SKM-1 treated with dmso at 0.1 percent for 144 hours (cell line): Measurements from ENCODE around the gene JAML.

Experiments
- DNase-seq: peaks from one replicate; lab custom pipeline; 2025; ENCODE audit not compliant: unreplicated experiment; lab: John Stamatoyannopoulos, UW

JAML gene

DNA sequence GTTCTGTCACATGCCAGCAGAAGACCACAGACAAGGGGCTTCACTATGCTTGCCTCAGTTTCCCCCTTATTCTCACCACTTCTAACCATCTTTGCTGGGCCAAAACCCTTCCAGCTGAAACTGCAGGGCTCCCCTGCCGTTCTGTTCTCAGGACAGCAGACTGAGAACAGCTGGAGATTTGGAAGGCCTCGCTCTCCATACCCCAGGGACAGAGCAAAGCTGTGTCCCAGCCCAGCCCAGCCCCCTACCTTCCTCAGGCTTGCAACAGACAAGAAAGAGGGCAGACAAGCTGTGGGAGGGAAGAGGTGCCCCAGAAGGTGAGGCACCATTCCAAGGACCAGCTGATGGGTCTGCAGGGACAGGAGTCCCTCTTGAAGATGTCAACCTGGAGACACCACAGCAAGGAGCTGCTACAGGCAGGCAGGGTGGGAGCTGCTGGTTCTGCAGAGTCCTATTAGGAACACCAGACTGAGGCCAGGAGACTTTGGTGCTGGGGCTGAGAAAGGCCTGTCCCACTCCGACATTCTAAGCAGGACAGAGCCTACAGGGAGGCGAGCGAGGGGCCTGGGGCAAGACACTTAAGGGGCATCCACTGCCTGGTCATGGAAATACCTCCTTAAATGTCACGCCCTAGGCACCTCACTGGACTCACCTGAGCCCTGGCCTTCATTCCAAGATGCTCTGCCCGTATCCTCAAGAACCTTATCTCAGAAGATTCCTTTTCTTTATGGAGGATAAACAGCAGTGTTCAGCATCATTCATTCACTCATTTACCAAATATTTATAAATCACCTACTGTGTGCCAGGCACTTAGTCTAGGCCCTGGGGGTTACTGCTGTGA, 55.3 kb downstream of the JAML start:
- DNase-seq = no peak

DNA sequence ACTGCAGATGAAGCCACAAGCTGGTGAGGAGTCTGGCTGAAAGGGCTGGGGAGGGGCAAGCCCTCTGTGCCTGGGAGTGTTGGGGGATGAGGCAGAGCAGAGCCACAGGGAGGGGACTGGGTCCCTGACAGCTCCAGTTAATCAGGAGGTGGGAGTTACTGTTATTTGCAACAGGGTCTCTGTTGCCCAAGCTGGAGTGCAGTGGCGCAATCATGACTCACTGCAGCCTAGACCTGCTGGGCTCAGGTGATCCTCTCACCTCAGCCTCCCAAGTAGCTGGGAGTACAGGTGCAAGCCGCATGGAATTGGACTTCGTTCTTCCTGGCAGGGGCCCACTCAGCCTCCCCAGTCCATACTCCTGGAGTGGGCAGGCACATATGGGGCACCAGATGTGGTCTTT, 56.1 kb downstream of the JAML start:
- no peak for DNase-seq

DNA sequence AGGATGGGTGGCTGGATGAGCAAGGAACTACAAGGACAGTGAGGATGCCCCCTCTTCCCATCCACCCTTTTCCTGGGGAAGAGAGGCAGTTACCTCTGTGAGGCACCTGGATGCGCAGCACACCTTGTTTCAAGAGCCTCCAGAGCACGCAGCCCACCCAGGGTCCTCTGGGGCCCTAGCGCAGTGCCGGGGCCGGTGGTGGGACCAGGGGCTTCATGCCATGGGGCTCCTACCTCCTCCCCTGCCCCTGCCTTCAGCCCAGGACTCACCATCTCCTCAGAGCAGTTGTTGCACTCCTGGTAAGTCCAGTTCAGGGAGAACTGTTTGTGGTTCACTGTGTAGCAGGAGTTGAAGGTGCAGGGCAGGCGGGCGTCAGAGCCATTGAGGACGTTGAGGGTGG, 56.5 kb downstream of the JAML start:
- DNase-seq = no peak

DNA sequence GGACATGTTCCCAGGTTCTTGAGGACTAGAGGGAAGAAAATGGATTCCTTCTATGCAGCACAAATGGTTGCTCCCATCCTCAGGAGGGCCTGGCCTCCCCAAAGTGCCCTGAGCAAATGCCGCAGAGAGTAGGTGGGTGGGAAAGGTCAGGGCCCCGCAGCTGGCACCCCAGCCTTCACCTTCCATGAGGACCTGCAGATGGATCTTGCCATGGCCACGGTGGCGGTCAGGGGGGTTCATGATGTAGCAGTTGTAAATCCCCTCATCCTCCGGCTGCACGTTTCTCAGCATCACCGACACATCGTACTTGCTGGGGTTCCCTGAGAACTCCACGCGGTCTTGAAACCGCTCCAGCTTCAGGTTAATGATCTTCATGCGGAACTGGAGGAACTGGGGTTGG, 56.9 kb downstream of the JAML start:
- no peak for DNase-seq

DNA sequence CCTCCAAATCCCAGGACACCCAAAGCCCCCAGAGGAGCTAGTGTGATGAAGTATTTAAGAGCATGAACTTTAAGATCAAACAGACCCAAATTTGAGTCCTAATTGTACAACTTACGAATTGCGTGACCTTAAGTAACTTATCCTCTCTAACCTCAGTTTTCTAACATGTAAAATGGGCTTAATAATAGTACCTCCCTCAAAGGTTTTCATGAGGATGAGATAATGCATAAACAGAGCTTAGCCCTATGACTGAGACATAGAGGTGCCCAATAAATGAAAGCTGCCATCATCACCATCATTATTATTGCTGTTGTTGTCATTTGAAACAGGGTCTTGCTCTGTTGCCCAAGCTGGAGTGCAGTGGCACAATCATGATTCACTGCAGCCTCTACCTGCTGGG, 57.6 kb downstream of the JAML start:
- no peak for DNase-seq

DNA sequence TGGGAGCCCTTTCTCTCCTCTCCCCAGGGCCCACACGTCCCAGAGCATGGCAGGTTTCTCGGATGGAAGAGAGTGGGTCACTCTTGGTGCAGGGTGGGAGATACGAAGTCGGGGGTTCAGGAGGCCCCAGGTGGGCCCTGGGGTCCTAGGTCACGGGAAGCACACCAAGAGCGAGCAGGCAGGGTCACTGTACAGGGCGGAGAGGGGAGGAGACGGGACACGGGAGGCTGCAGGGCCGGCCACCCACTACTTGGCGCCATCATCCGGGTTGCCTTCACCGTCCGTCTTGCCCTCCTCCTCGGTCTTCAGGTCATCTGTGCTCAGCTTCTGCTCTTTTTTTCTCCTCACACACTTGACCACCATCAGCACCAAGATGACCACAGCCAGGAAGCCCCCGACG, 58.2 kb downstream of the JAML start:
- no peak for DNase-seq

DNA sequence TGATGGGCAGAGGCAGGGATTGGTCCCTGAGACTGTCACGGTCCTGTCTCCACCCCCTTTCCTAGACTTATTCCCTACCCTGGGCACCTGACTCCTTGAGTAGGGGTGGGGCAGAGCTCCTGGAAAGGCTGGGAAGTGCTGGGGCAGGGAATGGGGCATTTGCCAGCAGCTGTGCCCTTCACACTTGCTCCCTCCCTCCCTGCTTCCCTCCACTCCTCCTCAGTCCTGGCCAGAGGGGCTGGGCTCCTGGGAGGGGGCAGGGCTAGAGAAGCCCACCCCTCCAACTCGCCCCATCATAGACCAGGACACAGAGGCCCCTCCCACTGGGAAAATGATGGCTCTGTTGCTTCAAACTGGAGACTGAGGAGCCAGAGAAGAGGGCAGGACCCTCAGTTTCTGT, 59.9 kb downstream of the JAML start:
- DNase-seq = no peak

DNA sequence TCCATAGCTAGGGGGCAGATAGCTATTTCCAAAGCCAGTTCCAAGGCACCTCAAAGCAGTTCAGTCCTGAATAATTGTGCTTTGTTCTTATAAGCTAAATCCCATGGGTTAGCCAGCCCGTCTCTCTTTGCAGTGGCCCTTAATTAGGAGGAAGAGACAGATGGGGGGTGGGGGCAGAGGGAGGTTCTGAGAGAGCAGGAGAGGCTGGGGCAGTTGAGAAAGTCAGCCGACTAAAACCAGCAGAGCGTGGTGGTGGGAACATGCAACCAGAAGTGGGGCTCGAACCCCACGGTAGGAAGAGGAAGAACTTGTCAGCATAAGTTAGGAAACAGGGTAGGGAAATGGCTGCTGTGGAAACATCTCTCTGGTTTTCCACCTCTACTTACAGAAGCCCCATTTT, 61.3 kb downstream of the JAML start:
- no peak for DNase-seq

DNA sequence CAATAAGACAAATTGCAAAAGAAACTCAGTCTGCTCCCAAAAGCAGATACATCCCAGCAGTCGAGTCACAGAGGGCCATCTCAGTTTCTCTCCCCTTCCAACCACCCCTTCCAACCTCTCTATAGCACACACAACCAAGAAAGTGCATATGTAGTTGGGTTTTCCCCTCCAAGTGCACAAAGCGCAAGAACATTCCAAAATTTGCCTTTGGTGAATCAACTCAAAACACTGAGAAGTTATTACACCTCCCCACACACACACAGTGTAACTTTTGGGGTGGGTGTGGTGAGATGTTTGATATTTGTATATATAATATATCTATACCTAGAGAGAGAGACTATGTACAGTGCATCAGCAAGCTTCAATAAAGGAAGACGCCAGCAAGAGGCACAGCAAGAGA, 62.0 kb downstream of the JAML start:
- DNase-seq = no peak

DNA sequence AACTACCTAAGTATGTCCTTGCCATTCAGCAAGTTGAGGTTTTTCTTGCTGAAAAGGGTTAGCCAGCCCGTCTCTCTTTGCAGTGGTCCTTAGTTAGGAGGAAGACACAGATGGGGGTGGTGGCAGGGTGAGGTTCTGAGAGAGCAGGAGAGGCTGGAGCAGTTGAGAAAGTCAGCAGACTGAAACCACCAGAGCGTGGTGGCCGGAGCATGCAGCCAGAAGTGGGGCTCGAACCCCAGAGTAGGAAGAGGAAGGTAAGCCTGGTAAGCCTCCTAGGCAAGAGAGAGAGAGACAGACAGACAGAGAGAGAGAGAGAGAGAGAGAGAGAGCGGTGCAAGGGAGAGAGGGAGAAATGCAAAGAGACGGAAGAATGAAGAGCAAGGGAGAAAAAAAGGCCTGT, 63.0 kb downstream of the JAML start:
- DNase-seq = no peak

DNA sequence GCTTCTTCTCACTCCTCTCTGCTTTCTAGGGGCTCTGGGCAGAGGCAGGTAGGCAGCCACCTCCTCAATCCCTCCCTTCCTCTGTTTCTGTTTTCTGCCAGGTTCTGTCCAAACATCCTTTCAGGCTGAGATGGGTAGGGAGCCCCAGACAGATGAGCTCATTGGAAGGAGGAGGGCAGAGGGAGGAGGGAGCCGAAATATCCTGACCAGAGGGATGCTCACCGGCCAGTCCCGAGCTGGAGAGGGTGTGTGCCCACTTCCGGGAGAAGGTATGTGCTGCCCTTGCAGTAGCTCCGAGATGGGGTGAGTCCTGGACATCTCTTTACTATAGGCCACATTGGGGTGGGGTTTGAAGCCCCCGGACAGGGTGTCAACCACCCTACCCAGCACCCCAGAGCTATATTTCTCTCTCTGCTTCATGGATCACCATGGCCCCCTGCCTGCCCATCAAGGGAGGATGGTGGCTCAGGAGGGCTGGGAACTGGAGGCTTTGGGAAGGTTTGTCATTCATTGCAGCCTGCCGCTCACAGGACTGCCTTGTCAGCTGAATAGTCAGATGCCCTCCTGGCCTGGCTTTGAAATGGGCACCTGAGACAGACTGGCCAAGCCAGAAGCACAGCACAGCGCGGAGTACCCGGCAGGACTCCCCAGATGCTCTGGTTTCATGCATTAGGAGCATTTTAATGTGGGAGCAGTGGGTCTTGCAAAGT, 67.5 kb downstream of the JAML start:
- no peak for DNase-seq

DNA sequence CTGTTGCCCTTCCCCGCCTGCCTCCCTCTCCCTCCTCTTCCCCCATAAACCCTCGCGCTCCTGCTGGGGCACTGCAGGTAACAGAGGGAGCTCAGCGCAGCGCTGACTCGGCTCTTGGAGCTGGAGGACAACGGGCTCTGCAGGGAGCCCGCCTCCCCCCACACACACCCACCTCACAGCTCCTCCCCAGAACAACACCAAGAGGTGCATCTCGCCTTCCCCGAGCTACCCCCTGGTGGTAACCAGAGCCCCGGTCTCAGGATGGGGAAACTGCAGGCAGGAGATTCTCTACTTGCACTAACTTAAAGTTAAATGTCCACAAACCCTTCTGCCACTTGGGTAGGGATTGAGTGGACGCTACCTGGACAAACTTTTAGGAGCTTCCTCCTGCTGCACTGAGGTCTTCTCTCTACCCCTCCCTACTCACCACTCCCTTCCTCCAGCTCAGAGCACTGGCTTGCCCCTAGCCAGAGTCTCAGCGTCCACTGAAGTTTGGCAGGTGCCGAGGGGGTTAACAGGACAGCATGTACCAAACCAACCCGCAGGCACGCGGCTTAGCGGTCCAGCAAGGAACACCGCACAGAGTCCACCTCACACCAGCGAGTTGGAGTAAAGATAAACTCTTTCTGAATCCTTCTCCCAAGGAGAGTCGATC, 68.2 kb downstream of the JAML start:
- DNase-seq = no peak

DNA sequence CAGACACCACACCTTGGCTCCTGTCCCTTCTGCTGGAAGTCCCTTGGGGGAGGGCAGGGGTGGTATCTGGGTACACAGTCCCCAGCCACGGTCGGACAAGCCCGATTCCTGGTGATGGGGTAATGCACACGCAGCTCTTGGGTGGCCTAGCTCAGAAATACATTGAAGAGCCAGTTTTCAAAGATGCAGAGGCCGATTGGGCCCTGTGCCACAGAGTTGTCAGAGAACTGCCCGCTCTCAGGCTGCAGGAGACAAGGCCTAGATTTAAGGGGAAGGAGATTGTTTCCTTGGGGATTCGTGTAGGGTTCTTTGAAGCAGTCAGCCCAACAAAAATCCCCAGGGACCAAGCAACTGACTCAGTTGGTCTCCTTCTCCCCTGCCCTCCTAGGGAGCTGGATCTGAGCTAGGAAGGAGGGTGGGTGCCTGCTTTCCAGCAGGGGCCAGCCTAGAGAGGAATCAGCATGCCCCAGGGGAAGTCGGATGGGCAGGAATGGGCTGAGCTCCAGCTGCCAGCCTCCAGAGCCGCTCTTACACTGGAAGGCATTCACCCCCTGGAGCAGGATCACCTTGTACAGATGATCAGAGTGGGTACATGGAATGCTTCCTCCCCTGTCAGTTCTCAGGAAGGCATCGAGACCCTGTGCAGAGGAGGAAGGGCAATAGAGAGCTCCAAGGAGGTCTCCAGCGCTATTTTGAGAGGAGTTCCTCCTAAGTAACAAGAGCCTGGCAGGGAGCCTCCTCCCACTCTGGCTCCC, 68.9 kb downstream of the JAML start:
- DNase-seq = no peak

DNA sequence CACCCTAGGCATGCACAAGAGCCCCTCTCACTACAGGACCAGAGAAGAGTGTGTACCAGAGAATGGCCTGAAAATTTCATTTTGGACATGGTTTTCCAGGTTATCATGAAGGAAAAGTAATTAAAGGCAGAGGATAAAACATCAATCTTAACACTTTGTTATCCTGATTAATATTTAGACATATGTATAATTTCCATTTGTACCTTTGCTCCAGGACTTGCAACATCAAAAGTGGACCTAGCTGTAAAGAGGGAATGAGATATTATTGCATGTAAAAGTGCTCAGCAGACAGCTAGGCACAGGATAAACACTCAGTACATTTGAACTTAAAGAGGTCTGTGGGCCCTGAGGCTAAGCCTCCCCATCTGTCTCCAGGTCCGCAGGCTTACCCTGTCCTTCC, 70.2 kb downstream of the JAML start:
- DNase-seq = no peak

DNA sequence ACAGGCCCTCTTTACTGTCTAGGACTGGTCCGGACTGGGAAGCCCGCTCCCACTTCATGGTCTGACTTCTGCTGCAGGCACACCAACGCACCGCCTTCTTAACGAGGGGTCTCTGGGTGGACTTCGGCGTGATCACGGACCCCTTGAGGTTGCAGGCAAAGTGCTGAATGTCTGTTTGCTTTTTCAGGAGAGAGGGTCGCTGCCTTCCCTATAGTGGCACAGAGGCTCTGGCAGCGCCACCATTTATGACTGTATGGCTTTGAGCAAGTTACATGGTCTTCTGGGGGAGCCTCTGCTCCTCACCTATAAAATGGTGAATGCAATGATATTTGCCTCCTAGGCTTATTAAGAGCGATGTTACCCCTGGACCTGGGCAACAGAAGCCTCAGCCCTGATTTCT, 70.8 kb downstream of the JAML start:
- no peak for DNase-seq

DNA sequence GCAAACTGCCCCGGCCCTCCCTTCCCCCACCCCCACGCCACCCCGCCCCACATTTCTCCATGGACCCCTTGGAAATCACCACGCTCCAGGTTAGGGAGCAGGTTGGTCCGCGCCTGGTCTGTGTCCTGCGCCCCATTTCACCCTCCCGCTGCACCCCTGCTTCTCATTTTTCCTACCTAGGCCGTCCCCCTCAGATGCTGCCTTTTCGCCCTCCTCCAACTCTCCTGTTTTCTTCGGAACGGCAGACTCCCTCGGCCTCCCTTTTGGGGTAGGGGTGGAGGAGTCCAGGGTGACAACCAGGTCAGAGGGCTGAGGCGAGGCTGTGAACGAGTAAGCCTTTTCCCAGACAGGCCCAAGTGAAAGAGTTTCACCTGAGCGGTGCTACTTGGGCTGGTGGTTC, 71.3 kb downstream of the JAML start:
- no peak for DNase-seq

DNA sequence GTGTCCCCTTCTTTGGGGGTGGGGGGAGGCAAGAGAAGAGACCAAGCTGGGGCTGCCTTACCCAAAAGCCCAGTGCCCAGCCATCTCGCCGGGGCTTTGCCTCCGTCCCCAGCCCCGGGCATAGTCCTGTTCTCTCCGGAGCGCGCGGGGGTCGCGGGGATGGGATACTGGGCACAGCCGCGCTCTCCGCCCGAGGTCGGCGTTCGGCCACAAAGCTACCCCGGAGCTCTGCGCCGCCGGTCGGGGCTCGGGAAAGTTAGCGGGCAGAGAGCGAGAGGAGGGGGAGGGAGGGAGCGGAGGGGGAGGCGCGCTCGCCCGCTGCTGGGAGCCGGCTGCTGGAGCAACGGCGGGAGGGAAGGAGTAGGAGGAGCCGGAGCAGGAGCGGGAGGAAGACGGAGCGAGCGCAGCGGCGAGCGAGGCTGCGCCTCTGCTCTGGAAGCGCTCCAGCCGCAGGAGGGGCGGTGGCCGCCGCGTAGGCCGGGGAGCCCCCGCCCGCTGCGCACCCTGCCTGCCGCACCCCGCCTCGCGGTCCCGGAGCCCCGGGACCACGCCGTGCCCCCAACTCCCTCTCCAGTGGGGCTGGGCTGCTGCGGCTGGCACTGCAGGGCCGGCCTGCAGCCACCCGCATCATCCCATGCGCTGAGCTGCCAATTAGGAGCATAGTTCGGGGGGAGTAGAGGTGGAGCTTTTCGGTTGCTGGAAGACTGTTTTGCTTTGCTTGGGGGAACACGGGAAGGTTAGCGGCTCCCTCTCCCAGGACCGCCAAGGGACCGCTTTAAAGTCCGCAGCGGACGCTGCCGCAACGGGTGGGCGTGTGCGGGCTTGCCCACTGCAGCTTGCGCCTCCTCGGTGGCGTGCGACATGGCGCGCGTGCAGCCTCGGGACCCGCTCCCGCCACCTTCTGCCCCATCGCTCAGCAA, 72.0 kb downstream of the JAML start, which contains the start of gene SCN4B:
Gene SCN4B (minus strand): TSS at position 272 of the 920 bp plus-strand sequence. CDS start 150 bp downstream, at position 122.
- DNase-seq = no peak

DNA sequence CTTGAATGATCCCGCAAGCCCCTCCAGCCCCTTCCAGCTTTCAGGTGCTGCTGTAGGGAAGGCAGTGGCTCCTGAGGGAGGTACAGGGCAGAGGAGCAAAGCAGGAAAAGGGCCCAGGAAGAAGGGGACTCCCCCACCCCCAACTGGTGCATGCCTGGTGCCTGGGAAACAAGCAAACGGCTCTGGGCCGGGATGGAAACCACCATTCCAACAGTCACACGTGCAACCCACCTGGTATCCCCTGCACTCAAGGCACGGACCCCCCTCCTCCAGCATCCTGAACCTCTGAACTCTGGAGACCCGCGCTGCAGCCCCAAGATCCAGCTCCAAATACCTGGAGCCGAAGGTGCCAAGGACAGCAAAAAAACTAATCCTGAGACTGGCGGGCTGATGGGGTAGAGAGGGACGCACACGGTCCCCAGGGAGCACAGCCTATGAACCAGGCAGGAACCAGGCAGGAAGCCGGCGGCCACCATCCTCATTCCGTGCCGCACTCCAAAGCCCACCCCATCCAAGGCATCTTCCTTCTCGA, 72.7 kb downstream of the JAML start:
- DNase-seq = no peak

DNA sequence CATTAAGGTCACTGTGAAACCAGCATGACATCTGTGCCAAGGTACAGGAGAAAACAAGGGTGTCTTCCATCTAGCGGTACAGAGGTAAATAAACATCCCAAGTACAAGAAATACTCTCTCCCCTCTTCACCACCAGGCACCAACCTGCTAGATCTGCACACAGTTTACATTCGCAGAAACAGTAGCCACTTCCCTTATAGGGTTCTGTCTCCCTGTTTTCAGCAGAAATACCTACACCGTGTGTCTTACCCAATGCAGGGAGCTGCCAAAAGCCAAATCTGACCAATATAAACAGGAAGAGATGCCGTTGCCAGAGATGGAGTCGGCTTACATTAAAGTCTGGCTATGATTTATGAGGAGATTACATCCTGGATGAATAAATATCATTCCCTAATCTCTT, 73.4 kb downstream of the JAML start:
- DNase-seq = no peak

DNA sequence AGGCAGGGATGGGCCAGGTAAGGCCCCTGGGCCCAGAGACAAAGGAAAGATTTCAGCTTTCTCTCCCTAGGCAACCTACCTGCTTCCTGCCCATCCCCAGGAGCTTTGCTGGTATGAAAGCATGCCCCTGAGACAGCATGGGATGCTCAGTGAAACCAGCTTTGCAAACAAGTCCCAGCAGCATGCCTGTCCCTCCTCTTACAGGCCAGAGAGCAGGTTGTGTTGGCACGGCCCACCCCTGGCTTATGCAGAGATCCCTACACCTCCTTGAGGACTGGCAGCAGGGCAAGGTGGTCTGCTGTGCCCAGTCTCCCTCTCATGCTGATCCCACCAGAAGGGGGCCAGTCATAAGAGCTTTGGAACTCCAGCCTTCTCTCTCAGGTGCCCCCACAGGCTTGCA, 75.3 kb downstream of the JAML start:
- no peak for DNase-seq
